GM19468 (cell line): ENCODE data around the gene EXPH5.

Source experiments
- ATAC-seq: cut with Tn5 transposase; IDR thresholded peaks from one replicate; pipeline ENCODE4 v1.9.1; 2021; ENCODE audit warnings: mild to moderate bottlenecking, moderate library complexity, moderate number of reproducible peaks; ENCODE audit not compliant: unreplicated experiment; ENCODE audit errors: extremely low read depth

EXPH5 gene

DNA sequence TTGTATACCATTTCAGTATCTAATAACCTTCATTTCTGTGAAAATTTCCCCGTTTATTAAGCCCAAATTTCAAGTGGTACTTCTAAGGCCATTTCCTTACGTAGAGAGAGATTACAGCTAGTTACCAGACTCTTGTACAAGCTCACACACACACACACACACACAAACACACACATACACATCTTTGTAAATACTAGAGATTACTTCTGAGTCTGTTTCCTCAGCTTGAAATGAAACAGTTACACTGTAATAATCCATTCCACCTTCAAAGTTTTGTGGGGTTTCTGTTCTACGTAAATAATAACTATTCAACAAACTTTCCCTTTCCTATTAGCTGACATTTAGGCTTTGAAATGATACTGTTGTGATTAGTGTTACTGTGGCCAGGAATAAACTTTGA is 101.6 kb downstream of the EXPH5 start:
- no peak for ATAC-seq

DNA sequence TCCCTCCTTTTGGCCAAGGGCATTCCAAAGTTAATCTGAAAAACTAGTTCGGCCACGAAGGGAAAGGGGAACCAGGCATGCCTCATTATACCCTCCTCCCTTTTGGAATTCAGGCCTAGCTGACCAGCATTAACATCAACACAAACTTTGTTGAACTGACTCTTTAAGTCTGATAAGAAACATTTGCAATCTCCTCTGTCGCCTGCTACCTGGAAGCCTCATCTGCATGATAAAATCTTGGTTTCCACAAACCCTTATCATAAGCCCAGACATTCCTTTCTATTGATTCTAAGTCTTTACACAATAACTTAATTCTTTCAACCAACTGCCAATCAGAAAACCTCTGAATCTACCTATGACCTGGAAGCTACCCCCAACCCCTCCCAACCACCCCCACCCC is 106.7 kb downstream of the EXPH5 start:
- no peak for ATAC-seq

DNA sequence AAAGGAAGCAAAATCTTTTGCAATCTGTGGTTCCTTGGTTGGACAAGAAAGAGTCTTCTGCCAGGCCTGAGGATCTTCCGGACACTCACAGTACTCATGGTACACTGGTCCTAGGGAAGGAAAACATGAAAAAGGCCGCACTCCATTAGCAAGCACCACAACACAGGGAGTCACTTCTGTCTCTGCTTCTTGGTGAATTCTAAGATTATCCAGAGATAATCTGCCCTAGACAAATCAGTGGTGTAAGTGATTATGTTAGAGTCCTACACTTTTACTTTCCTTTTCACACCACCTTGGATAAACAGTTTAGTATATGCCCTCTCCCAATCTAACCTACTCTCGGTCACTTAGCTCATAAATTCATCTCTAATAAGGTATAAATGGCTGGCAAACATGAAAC is 107.2 kb downstream of the EXPH5 start:
- no peak for ATAC-seq

DNA sequence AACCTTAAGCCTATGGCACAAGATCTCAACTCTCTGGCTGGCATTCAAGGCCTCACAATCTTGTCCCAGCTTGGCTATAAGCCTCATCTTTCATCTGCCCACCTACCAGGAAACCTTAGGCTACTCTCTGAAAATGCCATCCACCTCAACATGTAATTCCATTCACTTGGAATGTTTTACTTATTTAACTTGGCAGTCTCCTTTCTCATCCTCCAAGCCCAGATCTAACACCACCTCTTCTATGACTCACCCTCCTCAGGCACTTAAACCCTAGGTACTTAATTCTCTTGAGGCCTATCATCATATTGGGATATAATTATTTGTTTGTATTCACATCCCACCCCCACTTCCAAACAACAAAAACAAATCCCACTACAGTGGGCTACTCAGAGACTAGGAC is 110.4 kb downstream of the EXPH5 start:
- no peak for ATAC-seq

DNA sequence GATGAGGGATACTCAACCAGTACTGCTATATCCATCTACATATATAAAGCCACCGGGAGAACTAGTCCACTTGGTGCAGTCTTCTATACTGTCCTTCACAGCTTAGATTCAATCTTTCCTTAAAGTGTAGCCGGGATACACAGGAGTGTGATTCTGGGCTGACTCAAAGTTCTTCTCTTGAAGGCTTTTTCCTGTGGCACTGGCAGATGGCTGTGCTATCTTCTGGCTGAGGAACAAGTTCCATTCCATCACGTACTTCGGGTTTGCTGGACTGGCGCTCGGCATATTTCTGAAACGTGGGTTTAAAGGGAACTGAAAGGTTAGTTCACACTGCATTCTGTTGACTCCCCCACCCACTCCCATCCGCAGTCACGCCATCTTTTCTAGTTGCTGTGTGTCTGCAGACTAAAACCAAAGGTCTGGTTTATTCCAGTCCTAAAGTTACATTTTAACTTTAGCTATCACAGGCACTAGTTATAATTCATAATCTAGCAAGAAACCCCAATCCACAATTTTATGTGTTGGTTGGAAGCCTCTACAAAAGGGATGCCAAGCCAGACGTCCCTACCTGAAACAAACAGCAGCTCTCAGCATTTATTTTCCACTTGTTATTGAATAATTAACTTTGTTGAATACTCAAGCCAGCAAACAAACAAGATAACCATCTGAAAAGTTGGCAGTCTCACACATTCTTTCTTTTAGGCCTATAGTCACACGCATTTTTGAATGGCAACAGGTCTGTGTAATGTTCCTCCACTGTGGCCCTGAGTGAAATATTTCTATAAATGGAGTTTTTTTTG is 118.7 kb downstream of the EXPH5 start:
- ATAC-seq, result no peak

DNA sequence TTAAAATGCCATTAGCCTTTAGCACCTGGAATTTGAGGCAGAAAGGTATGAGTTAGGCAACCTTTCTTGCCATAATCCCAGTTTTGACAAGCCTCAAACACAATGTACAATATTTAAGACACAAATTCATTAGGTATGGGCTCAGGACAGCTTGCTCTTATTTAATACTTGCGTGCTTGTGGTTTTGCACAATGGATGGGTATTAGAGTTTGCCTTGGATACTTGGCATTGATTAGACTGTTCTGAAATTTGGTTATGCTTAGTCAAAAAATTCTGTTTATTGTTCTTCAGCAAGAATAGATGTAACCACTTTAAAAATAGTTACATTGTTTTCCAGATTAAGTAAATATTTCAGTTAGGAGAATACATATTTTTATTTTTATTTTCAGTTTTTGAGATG is 120.9 kb downstream of the EXPH5 start:
- no peak for ATAC-seq

DNA sequence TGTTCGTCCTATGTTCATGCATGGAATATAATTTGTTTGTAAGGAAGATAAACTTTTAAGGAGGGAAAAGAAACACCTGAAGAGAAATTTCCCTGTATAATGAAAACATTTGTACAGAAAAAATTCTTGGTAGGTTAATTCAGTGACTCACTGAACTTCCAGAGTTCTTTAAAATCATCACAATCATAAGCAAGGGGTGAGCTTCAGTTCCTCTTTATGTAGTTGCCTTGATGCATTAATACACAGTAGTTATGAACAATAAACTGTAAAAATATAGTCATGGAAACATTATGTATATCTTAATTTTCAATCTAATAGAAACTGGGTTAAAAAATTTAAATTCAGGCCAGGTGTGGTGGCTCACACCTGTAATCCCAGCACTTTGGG is 125.1 kb downstream of the EXPH5 start:
- ATAC-seq, result no peak

DNA sequence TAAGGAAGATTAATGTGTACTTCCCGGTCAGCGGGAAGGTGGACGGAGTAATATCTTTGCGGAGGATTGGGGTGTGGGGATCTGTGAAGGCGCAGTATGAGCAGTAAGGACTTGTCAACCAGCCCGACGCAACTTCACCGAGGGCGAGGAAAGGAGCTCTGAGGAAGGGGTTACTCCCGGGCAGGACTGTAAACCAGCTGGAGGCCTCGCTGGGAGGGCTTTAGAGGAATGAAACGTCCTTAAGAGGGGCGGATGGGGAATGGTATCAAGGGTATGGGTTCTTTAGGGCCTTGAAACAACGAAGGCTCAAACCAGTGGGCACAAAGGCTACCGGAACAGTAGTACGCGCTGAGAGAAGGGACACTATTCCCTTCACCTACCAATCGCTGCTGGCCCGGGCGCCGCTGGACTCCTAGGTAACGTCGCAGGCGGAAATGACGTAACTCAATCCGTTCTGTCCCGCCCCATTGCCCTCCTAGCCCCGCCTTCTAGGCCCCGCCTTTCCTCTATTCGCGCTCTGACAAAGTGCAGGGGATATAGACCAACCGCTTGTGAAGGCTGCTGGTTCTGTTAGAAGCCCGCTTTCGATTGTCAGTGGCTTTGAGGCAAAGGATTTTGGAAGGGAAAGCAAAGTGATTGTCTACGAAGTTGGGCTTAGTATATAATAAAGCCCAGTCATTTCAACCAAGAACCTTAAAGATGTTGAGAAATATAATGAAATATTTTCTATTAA is 126.3 kb downstream of the EXPH5 start, which contains the start of gene C11orf65:
TSS of gene C11orf65 (minus strand) at position 439 of the 733 bp plus-strand sequence. CDS start 5,970 bp downstream, outside the sequence.
- ATAC-seq, result peak; percentile 95

DNA sequence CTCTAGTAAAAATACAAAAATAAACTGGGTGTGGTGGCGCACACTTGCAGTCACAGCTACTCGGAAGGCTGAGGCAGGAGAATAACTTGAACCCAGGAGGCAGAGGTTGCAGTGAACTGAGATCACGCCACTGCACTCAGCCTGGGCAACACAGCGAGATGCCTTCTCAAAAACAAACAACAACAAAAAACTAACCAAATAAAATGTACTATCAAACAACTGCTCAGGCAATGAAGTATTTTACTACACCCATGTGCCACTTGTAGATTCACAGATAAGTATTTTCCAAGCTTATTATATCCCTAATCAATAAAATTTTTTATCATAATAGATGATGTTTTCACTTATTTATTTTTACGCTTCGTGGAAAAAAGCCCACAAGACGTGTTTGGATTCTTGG is 127.2 kb downstream of the EXPH5 start:
- ATAC-seq, result no peak
